Testis (tissue), 2 donors: ENCODE results near the gene OR10R2.

Experiments
- POLR2A ChIP-seq: fragments of 450-650 bp; IDR thresholded peaks from one replicate; pipeline ENCODE4 v1.6.1; 2017; ENCODE audit warnings: antibody characterized with exemption, mild to moderate bottlenecking, moderate library complexity
- TF ChIP-seq, protein P1 (sequence below), 3 experiments: fragments of 450-650 bp in 2 of 3; fragments of 200-600 bp in 1 of 3; sonication (generic) in 1 of 3; IDR thresholded peaks; one replicate each; pipeline ENCODE4 v1.5.1; 2016 to 2019; ENCODE audit warnings: antibody characterized with exemption in 3 of 3, mild to moderate bottlenecking in 2 of 3, moderate library complexity in 1 of 3

DNA sequence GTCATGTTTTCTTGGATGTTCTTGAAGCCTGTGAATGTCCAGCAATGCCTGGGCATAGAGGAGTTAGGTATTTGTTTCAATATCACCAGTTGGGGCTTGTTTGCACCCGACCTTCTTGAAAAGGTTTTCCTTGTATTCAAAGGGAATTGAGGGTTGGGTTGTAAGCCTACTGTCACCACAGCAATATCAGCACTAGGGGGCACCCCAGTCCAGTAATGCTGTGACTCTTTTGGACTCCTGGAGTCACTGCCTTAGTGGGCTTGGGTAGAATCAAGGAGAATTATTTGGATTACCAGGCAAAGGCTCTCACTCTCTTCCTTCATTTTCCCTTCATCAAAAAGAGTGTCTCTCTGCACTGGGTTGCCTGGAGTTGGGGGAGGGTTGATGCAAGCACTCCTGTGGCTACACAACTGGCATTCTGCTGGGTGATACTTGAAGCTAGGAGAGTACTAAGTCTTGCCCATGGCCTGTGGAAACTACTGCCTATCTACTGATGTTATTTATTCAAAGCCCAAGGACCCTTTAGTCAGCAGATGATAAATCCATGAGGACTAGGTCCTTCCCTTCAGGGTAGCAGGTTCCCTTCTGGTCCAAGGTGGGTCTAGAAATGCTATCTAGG is 34.5 kb downstream of the OR10R2 start:
- TF ChIP-seq POLR2A, result no peak
- TF ChIP-seq, protein P1, sequence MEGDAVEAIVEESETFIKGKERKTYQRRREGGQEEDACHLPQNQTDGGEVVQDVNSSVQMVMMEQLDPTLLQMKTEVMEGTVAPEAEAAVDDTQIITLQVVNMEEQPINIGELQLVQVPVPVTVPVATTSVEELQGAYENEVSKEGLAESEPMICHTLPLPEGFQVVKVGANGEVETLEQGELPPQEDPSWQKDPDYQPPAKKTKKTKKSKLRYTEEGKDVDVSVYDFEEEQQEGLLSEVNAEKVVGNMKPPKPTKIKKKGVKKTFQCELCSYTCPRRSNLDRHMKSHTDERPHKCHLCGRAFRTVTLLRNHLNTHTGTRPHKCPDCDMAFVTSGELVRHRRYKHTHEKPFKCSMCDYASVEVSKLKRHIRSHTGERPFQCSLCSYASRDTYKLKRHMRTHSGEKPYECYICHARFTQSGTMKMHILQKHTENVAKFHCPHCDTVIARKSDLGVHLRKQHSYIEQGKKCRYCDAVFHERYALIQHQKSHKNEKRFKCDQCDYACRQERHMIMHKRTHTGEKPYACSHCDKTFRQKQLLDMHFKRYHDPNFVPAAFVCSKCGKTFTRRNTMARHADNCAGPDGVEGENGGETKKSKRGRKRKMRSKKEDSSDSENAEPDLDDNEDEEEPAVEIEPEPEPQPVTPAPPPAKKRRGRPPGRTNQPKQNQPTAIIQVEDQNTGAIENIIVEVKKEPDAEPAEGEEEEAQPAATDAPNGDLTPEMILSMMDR (IDR thresholded peaks at IDR 0.05), result peak in 1 of 3 experiments; percentile 41
